ENCODE measurements around the gene KIAA1549.

KIAA1549 gene

DNA sequence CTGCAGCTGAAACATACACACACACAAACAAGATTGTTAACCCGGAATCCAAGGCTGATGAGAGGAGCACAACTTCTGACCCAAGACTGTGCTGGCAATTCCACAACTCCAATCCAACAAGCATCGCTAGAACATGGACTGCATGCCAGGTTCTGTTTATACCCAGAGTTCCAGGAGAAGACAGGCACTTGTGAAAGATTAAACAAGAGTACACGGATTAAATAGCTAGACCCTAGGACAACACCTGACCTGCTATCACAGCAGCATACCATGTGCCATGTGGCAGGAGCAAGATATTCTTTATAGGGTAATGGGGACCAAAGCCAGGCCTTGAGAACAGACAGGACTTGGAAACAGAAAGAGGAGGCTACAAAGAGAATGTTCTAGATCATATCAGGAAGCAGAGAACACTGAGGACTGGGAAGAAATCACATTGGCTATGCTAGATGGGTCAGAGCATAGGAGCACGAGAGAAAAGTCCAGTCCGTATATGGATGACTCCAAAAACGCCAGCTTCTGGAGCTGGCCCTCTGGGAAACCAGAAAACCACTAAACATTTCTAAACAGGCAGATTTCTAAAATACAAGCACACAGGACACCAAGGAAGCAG is 99.5 kb downstream of the KIAA1549 start:
- TF ChIP-seq, protein P1, sequence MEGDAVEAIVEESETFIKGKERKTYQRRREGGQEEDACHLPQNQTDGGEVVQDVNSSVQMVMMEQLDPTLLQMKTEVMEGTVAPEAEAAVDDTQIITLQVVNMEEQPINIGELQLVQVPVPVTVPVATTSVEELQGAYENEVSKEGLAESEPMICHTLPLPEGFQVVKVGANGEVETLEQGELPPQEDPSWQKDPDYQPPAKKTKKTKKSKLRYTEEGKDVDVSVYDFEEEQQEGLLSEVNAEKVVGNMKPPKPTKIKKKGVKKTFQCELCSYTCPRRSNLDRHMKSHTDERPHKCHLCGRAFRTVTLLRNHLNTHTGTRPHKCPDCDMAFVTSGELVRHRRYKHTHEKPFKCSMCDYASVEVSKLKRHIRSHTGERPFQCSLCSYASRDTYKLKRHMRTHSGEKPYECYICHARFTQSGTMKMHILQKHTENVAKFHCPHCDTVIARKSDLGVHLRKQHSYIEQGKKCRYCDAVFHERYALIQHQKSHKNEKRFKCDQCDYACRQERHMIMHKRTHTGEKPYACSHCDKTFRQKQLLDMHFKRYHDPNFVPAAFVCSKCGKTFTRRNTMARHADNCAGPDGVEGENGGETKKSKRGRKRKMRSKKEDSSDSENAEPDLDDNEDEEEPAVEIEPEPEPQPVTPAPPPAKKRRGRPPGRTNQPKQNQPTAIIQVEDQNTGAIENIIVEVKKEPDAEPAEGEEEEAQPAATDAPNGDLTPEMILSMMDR (IDR thresholded peaks at IDR 0.05; ENCODE audit: extremely low read depth, missing control alignments), result no peak
- DNase-seq (ENCODE audit: low spot score), result no peak

DNA sequence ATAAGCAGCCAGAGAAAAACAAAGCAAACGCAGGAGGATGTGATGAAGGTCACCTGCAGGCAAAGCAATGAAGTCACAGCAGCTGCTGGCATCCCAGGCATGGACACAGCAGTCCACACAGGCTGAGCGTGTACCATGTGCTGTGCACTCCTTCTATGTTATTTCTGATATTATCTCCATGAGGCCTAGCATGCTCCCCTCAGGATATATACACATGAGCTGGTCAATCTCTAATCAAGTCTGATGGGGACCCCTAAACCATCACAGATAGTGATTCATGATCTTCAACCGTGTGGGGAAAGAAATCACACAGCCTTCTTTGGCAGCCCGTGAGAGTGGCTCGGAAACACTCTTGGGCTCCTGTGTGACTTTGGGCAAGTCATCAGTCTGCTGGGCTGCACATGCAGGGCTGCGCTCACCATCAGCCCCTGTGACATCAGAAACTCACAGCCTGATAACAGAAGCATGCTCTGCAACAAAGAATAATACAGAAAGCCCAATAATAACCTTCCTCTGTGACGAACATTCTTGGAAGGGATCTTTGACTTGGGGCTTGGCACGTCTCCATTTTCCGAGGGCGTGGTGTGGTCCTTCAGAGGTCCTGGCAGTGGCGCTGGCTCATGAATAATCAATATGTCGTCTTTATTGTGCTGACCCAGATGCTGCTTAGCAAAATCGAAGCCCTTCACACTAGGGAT is 100.2 kb downstream of the KIAA1549 start:
- TF ChIP-seq, protein P1 (IDR thresholded peaks at IDR 0.05; ENCODE audit: extremely low read depth, missing control alignments), result no peak
- no peak for DNase-seq (ENCODE audit: low spot score)

DNA sequence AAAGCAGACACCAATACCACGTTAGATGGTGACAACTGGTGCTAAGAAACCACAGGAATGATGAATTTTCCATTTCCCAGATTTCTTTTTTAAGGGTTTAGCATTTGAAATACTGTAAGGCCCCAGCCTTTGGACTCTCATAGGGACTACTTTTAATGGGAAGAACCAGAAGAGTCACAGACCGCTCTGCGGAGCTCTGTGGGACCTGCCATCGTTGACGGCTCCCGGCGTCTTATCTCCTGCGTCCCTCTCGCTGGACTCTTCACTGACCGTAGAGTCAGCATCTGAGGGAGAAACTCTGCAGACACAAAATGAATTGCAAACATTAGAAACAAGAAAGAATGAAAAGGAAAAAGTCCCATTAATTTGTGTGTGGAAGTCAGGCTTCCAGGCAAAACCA is 101.8 kb downstream of the KIAA1549 start:
- TF ChIP-seq, protein P1 (IDR thresholded peaks at IDR 0.05; ENCODE audit: extremely low read depth, missing control alignments), result no peak
- DNase-seq (ENCODE audit: low spot score), result no peak

DNA sequence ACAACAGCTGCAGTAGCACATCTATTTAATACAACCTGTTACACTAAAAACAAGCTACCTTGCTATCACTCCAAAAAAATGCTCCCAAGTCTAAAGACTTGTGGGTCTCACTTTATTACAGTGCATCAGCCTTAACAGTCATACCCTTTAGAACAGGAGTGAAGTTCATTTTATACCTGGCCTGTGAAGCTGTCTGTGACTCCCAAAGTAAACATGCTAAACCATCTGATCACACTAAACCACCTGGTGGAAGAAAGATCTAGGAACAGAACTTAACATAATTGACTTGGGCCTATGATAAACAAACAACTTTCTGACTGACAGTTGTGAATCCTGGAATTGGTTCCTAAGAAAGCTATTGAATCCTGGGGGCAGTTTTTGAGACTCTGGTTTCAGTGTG is 102.3 kb downstream of the KIAA1549 start:
- no peak for DNase-seq (ENCODE audit: low spot score)
- TF ChIP-seq, protein P1 (IDR thresholded peaks at IDR 0.05; ENCODE audit: extremely low read depth, missing control alignments), result no peak

DNA sequence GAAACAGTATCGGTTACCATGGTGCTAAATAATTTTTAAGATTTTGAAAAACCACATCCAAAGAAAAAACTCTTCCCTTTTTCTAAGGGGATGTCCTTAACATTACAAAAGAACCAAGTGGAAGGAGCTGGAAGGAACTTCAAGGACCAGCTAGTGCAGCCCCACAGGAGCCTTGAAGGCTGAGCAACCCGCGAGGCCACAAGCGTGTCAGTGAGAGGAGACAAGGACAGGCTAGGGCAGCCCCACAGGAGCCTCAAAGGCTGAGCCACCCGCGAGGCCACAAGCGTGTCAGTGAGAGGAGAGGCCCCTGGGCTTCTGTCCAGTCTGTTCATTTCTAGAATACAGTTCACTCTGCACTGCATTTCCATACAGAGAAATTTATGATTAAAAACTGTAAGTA is 103.1 kb downstream of the KIAA1549 start:
- TF ChIP-seq, protein P1 (IDR thresholded peaks at IDR 0.05; ENCODE audit: extremely low read depth, missing control alignments), result no peak
- no peak for DNase-seq (ENCODE audit: low spot score)

DNA sequence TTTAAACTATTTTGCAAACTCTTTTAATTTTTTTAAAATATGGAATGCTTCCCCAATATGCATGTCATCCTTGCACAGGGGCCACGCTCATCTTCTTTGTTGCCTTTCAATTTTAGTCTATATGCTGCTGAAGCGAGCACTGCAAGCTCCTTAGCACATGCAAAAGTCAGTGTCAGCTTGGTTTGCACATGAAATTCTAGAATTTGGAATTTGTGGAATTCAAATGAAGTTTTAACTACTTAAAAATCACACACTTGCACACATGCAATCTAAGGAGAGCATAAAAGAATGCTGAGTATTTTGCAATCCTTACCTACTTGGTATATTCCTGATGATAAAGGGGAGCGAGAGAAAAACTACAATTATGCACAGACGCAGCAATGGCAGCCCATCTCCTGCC is 104.9 kb downstream of the KIAA1549 start:
- DNase-seq (ENCODE audit: low spot score), result no peak
- TF ChIP-seq, protein P1 (IDR thresholded peaks at IDR 0.05; ENCODE audit: extremely low read depth, missing control alignments), result no peak

DNA sequence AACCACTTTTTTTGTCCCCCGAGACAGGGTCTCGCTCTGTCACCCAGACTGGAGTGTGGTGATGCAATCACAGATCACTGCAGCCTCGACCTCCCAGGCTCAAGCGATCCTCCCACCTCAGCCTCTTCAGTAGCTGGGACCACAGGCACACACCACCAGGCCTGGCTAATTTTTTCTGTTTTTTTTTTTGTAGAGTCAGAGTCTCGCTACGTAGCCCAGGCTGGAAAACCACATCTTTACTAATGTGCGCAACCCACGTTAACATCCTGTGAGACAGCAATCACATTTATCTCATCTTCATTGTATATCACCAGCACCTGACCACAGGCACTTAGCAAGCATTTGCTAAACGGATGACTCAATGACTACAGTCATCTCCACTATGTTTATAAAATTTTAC is 105.4 kb downstream of the KIAA1549 start:
- DNase-seq (ENCODE audit: low spot score), result no peak
- TF ChIP-seq, protein P1 (IDR thresholded peaks at IDR 0.05; ENCODE audit: extremely low read depth, missing control alignments), result no peak
